Endodermal cell (in vitro differentiated cells): Measurements from ENCODE around the gene CHP2. TPM values are rescaled to one million over a fixed set of nuclear protein-coding genes. Genes with fewer than 3 reads are reported as not detected.

ENCODE experiments used
- DNase-seq: peaks from one replicate; pipeline ENCODE4 v3.0.0-alpha.2; 2017
- H3K27ac ChIP-seq: 2 replicates; pipeline ENCODE4 v1.5.1; 2013; ENCODE audit warnings: mild to moderate bottlenecking, low read depth, low read length, moderate library complexity
- H3K27me3 ChIP-seq: 2 replicates; pipeline ENCODE4 v1.6.1; 2013; ENCODE audit warnings: mild to moderate bottlenecking, low read length, moderate library complexity; ENCODE audit not compliant: insufficient read depth, control insufficient read depth, poor library complexity, severe bottlenecking
- H3K36me3 ChIP-seq: 2 replicates; pipeline ENCODE4 v1.7.0; 2013; ENCODE audit warnings: mild to moderate bottlenecking, low read length, moderate library complexity; ENCODE audit not compliant: control insufficient read depth, insufficient read depth
- H3K4me1 ChIP-seq: one replicate; pipeline ENCODE4 v1.7.0; 2013; ENCODE audit warnings: low read length; ENCODE audit not compliant: control insufficient read depth, insufficient read depth
- H3K4me3 ChIP-seq: 2 replicates; pipeline ENCODE4 v1.5.1; 2013; ENCODE audit warnings: mild to moderate bottlenecking, low read length, moderate library complexity
- H3K9ac ChIP-seq: 2 replicates; pipeline ENCODE4 v1.6.1; 2013; ENCODE audit warnings: mild to moderate bottlenecking, low read length, moderate library complexity; ENCODE audit not compliant: poor library complexity, severe bottlenecking; ENCODE audit errors: extremely low read depth
- H3K9me3 ChIP-seq: 2 replicates; pipeline ENCODE4 v1.6.1; 2013; ENCODE audit warnings: mild to moderate bottlenecking, low read length, moderate library complexity; ENCODE audit not compliant: control insufficient read depth
- H3K27ac Mint-ChIP-seq: 2 replicates; pipeline ENCODE4 v1.8.0; 2020; ENCODE audit warnings: mixed read lengths
- H3K27me3 Mint-ChIP-seq: 2 replicates; pipeline ENCODE4 v1.8.0; 2021; ENCODE audit warnings: mild to moderate bottlenecking, mixed read lengths; ENCODE audit not compliant: insufficient read depth
- H3K36me3 Mint-ChIP-seq: 2 replicates; pipeline ENCODE4 v1.8.0; 2020; ENCODE audit warnings: low read depth, mixed read lengths
- H3K4me1 Mint-ChIP-seq: 2 replicates; pipeline ENCODE4 v1.8.0; 2020; ENCODE audit warnings: mixed read lengths
- H3K4me3 Mint-ChIP-seq: 2 replicates; pipeline ENCODE4 v1.8.0; 2020; ENCODE audit warnings: mild to moderate bottlenecking, moderate library complexity, mixed read lengths
- H3K9me3 Mint-ChIP-seq: 2 replicates; pipeline ENCODE4 v1.8.0; 2020; ENCODE audit warnings: mild to moderate bottlenecking, mixed read lengths
- WGBS, 2 experiments: methylation state at CpG; one replicate each; pipeline versions ENCODE4 v1.1.5 to v1.1.7; 2013; ENCODE audit warnings: missing lambda C conversion rate in 2 of 2, mixed read lengths in 1 of 2; ENCODE audit not compliant: insufficient coverage in 1 of 2, insufficient read length in 1 of 2; 5-methylcytosine and 5-hydroxymethylcytosine counted together
- total RNA-seq, 2 donors: library from RNA; stranded (reverse); fragmentation: NEBNext Ultra II Directional in 1 of 2; extraction: Animal tissue kit (Norgen Biotek cat#: 25700) in 1 of 2; gene quantifications; 2 replicates in 1 of 2; 3 replicates in 1 of 2; pipeline ENCODE4 v1.2.1, GENCODE V29; 2021
- TF ChIP-seq, protein P1 (sequence below): fragments of 200-600 bp; sonication (generic); conservative IDR thresholded peaks from 2 replicates; pipeline ENCODE4 v1.5.0; 2021; ENCODE audit warnings: antibody characterized with exemption, mild to moderate bottlenecking

The CHP2 gene
- total RNA-seq, 2 donors from 2014 or later: 0.46 to 1.2 TPM

DNA sequence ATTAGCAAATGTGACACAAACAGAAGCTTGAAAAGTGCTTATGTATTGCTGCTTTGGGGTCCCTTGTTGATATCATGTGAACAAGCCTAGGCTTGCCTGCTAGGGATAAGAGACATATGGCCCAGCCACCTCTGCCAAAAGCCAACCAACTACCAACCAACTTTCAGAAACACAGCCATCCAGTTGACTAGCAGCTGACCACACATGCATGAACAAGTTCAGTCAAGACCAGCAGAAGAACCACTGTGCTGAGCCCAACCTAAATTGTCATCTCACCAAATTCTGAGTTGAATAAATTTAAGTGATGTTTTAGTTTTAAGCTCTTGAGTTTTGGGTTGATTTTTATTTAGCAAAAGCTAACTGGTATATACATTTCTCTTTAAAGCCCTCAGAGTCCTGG lies 45.3 kb upstream of the CHP2 start:
- Histone ChIP-seq H3K9me3 (no peaks in the 10 kb centered on the region), H3K9ac (no peak overlapping the region), H3K27ac (no peak overlapping the region), H3K4me1 (no peaks in the 10 kb centered on the region), H3K36me3 (no peaks in the 10 kb centered on the region), H3K27me3 (no peaks in the 10 kb centered on the region), H3K4me3 (no peak overlapping the region)
- Mint-ChIP-seq H3K27me3 (peaks cover 51% of the 10 kb centered on the region), H3K4me1 (peaks cover 4% of the 10 kb centered on the region), H3K4me3 (no peak overlapping the region), H3K36me3 (no peaks in the 10 kb centered on the region), H3K27ac (no peak overlapping the region), H3K9me3 (peaks cover 8% of the 10 kb centered on the region)
- no peak for DNase-seq
- TF ChIP-seq, protein P1, sequence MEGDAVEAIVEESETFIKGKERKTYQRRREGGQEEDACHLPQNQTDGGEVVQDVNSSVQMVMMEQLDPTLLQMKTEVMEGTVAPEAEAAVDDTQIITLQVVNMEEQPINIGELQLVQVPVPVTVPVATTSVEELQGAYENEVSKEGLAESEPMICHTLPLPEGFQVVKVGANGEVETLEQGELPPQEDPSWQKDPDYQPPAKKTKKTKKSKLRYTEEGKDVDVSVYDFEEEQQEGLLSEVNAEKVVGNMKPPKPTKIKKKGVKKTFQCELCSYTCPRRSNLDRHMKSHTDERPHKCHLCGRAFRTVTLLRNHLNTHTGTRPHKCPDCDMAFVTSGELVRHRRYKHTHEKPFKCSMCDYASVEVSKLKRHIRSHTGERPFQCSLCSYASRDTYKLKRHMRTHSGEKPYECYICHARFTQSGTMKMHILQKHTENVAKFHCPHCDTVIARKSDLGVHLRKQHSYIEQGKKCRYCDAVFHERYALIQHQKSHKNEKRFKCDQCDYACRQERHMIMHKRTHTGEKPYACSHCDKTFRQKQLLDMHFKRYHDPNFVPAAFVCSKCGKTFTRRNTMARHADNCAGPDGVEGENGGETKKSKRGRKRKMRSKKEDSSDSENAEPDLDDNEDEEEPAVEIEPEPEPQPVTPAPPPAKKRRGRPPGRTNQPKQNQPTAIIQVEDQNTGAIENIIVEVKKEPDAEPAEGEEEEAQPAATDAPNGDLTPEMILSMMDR: no peak

DNA sequence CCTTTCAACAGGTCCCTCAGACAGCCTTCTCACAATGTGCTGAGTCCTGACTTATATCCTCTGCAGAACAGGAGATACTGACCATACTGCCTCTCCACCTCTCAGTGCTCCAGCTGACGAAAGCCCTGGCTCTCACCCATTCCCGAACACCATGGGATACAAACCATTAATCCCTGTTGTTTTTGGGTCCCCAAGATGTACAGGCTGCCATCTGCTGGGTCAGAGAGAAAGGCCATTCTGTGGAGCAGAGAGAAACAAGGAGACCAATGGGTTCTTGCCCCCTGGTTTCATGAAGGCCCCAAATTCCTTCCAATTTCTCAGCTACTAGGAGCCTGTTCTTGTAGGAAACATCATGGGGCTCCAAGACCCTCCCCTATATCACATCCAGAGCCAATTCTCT lies 44.8 kb upstream of the CHP2 start:
- H3K4me3 Mint-ChIP-seq: no peak overlapping the region
- 89 to 100% methylated on average over 1 to 2 of the region's 2 CpGs for WGBS, 2 experiments
- no peak overlapping the region for H3K9ac ChIP-seq
- H3K27ac Mint-ChIP-seq: no peak overlapping the region
- no peaks in the 10 kb centered on the region for H3K9me3 ChIP-seq
- H3K27me3 ChIP-seq: no peaks in the 10 kb centered on the region
- H3K36me3 Mint-ChIP-seq: no peaks in the 10 kb centered on the region
- H3K27me3 Mint-ChIP-seq: peaks cover 55% of the 10 kb centered on the region
- H3K27ac ChIP-seq: no peak overlapping the region
- no peak for DNase-seq
- H3K4me1 ChIP-seq: no peaks in the 10 kb centered on the region
- peaks cover 4% of the 10 kb centered on the region for H3K4me1 Mint-ChIP-seq
- no peaks in the 10 kb centered on the region for H3K36me3 ChIP-seq
- H3K9me3 Mint-ChIP-seq: peaks cover 8% of the 10 kb centered on the region
- no peak overlapping the region for H3K4me3 ChIP-seq
- TF ChIP-seq, protein P1: no peak

DNA sequence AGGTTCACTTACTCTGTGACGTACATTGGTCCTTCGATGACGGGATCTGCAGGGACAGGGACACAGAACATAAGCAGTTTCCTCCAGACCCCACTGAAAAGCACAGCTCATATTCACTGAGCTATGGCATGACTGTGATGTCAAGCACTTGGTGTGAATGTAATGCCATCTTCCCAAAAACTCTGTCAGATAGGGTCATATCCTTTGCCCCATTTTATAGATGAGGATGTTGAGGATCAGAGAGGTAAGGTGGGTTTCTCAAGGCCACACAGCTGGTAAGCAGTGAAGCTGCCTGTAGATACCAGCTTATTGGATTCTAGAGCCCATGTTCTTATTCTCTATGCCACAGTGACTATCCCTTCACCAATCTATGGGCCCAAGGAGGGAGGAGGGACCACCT lies 44.3 kb upstream of the CHP2 start:
- Mint-ChIP-seq H3K4me1 (peaks cover 4% of the 10 kb centered on the region), H3K27ac (no peak overlapping the region), H3K36me3 (no peaks in the 10 kb centered on the region), H3K27me3 (peaks cover 56% of the 10 kb centered on the region), H3K4me3 (no peak overlapping the region), H3K9me3 (peaks cover 8% of the 10 kb centered on the region)
- no peaks in the 10 kb centered on the region for H3K9me3 ChIP-seq
- H3K4me1 ChIP-seq: no peaks in the 10 kb centered on the region
- WGBS, 2 experiments: 89% methylated on average over 3 of the region's 3 CpGs; no CpG with 5 or more reads in 1 of the 2 experiments
- DNase-seq: no peak
- H3K9ac ChIP-seq: no peak overlapping the region
- TF ChIP-seq, protein P1: no peak
- H3K36me3 ChIP-seq: no peaks in the 10 kb centered on the region
- no peak overlapping the region for H3K27ac ChIP-seq
- no peaks in the 10 kb centered on the region for H3K27me3 ChIP-seq
- H3K4me3 ChIP-seq: no peak overlapping the region
